ENCODE measurements around the gene TBC1D7. TPM values are rescaled to one million over a fixed set of nuclear protein-coding genes. Genes with fewer than 3 reads are reported as not detected.
A peak's percentile ranks its signal among the peaks of the same experiment; 100 is the strongest.

Gene TBC1D7
- total RNA-seq (2021; ENCODE audit: unreplicated experiment) (13.7 TPM), Bru-seq, nascent RNA (percentile 65 among the genes with signal in this experiment), BruChase-seq, experiment 1, labeled RNA remaining after a 6-hour chase (percentile 57 among the genes with signal in this experiment), BruChase-seq, experiment 2, labeled RNA remaining after a 2-hour chase (percentile 60 among the genes with signal in this experiment)
- 11.3 and 14.3 TPM in 2 replicates for polyA plus RNA-seq (2012)
- long read RNA-seq, transcript TBC1D7-202 (8 exons, 1,116 nt) = major isoform, 5 of 25 reads
- long read RNA-seq, partial matches to known transcripts = 2 of 25 reads
- long read RNA-seq, other reads (novel, unspliced or antisense) = 14 of 25 reads

GRCh38 chr6:13328076-13328874 lies at the start of gene TBC1D7:
TBC1D7 (minus strand) TSS chr6:13328537; CDS start chr6:13326898, 1,639 bp downstream.
- Histone ChIP-seq H3K27ac (ENCODE audit: low read depth, low read length) (peak within 1 kb of the TSS; percentile 82), H4K20me1 (ENCODE audit: insufficient read depth) (no peaks in the 10 kb centered on the region), H3K4me3 (replicated peaks in 1 of 2; ENCODE audit: low read depth in 1 of 2, low read length in 2 of 2) (peak within 1 kb of the TSS; percentile 84 to 91), H3K9me2 (ENCODE audit: insufficient read depth) (no peaks in the 10 kb centered on the region), H3K9ac (ENCODE audit: low read length) (peak within 1 kb of the TSS; percentile 81), H3K36me3 (ENCODE audit: control insufficient read depth in 1 of 2, insufficient read depth in 2 of 2, low read length in 2 of 2) (0 out of 4 replicates have a peak, but pooled peaks cover 0 to 2% of the 10 kb centered on the region in 2 experiments), H3K4me2 (ENCODE audit: low read length) (peak within 1 kb of the TSS; percentile 88), H3K4me1 (ENCODE audit: control insufficient read depth in 1 of 2, insufficient read depth in 2 of 2, low read length in 2 of 2) (peaks cover 6 to 24% of the 10 kb centered on the region in 2 experiments), H3K27me3 (ENCODE audit: insufficient read depth, low read length) (no peaks in the 10 kb centered on the region), H3K79me2 (ENCODE audit: insufficient read depth, low read length) (peaks cover 14% of the 10 kb centered on the region; the same call in 1 of the 2 replicates), H2AFZ (ENCODE audit: low read depth, low read length, poor library complexity, severe bottlenecking) (peak within 1 kb of the TSS; percentile 50), H3K9me3 (ENCODE audit: control insufficient read depth in 1 of 2, insufficient read depth in 1 of 2, low read depth in 1 of 2, low read length in 2 of 2) (no peaks in the 10 kb centered on the region)
- intact Hi-C loops (cut with micrococcal nuclease) = loop anchor here (2.0 kb wide), 1 partner anchor 247 kb away; the partner anchor contains the start of gene SIRT5
- ATAC-seq (peak; percentile 91), DNase-seq (ENCODE audit: low read depth, low spot score) (peak; percentile 73)
- ChIA-PET RAD21 (ENCODE audit: low non-redundant PET in 1 of 2, low total read pairs in 2 of 2, uncharacterized antibody in 2 of 2, unreplicated experiment in 2 of 2) (interaction anchor here in 1 of 2 experiments (0.5 kb wide), 1 partner anchor 296 kb away, joined by 3 read pairs; no protein-coding TSS in a partner anchor), POLR2A (interaction anchor here (1.0 to 1.7 kb wide), 4 partner anchors 27 to 287 kb away, joined by 3 to 9 read pairs (median 4); partner anchors contain the start of genes NOL7 and SIRT5), CTCF (interaction anchor here (0.8 to 2.1 kb wide), 6 partner anchors 9 to 690 kb away, joined by 3 to 8 read pairs (median 4); partner anchors contain the start of gene SIRT5)
- TF ChIP-seq, protein P1, sequence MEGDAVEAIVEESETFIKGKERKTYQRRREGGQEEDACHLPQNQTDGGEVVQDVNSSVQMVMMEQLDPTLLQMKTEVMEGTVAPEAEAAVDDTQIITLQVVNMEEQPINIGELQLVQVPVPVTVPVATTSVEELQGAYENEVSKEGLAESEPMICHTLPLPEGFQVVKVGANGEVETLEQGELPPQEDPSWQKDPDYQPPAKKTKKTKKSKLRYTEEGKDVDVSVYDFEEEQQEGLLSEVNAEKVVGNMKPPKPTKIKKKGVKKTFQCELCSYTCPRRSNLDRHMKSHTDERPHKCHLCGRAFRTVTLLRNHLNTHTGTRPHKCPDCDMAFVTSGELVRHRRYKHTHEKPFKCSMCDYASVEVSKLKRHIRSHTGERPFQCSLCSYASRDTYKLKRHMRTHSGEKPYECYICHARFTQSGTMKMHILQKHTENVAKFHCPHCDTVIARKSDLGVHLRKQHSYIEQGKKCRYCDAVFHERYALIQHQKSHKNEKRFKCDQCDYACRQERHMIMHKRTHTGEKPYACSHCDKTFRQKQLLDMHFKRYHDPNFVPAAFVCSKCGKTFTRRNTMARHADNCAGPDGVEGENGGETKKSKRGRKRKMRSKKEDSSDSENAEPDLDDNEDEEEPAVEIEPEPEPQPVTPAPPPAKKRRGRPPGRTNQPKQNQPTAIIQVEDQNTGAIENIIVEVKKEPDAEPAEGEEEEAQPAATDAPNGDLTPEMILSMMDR (IDR thresholded peaks at IDR 0.05 in 2 of 3, conservative IDR thresholded peaks at IDR 0.05 in 1 of 3; ENCODE audit: borderline replicate concordance in 1 of 3, insufficient read depth in 1 of 3, low read depth in 2 of 3, low read length in 2 of 3) = peak in 2 of 3 experiments; percentile 12; a peak in 1 of 6 replicates
- TF ChIP-seq, protein P2, sequence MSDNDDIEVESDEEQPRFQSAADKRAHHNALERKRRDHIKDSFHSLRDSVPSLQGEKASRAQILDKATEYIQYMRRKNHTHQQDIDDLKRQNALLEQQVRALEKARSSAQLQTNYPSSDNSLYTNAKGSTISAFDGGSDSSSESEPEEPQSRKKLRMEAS (IDR thresholded peaks at IDR 0.05) = peak; percentile 49
- TF ChIP-seq POLR2AphosphoS5 (IDR thresholded peaks at IDR 0.05; ENCODE audit: low read depth, low read length) (peak; percentile 95), SIN3A (IDR thresholded peaks at IDR 0.05; ENCODE audit: low read depth) (peak; percentile 65; the same call in 1 of the 2 replicates), ZFX (IDR thresholded peaks at IDR 0.05) (peak; percentile 48; the same call in 1 of the 2 replicates), YY1 (IDR thresholded peaks at IDR 0.05; ENCODE audit: extremely low read depth, insufficient replicate concordance, low read depth, low read length) (no peak), POLR2A (IDR thresholded peaks at IDR 0.05; ENCODE audit: borderline replicate concordance, extremely low read depth, insufficient read depth, insufficient read length) (peak; percentile 56), SP1 (IDR thresholded peaks at IDR 0.05; ENCODE audit: low read depth) (no peak)
- TF ChIP-seq, protein P3, sequence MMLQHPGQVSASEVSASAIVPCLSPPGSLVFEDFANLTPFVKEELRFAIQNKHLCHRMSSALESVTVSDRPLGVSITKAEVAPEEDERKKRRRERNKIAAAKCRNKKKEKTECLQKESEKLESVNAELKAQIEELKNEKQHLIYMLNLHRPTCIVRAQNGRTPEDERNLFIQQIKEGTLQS (IDR thresholded peaks at IDR 0.05) = no peak
- BruUV-seq (replicated peaks) = no TSS peak

Measured in HCT116 (cell line).